Activated naive CD4-positive, alpha-beta T cell treated with anti-CD3 and anti-CD28 coated beads, Interleukin-2, amount 50 U/mL, for 24 hours (primary cell): ENCODE results near the gene EML3.
A peak's percentile ranks its signal among the peaks of the same experiment; 100 is the strongest.

ENCODE experiments used
- H3K27ac Mint-ChIP-seq: one replicate; pipeline ENCODE4 v1.8.0; 2021; ENCODE audit warnings: mild to moderate bottlenecking, mixed read lengths
- H3K27me3 Mint-ChIP-seq: one replicate; pipeline ENCODE4 v1.8.0; 2021; ENCODE audit warnings: mixed read lengths
- H3K36me3 Mint-ChIP-seq: one replicate; pipeline ENCODE4 v1.8.0; 2021; ENCODE audit warnings: mixed read lengths
- H3K4me1 Mint-ChIP-seq: one replicate; pipeline ENCODE4 v1.8.0; 2021; ENCODE audit warnings: mixed read lengths
- H3K4me3 Mint-ChIP-seq: one replicate; pipeline ENCODE4 v1.8.0; 2021; ENCODE audit warnings: mild to moderate bottlenecking, mixed read lengths
- H3K9me3 Mint-ChIP-seq: one replicate; pipeline ENCODE4 v1.8.0; 2021; ENCODE audit warnings: mixed read lengths

Gene EML3

GRCh38 chr11:62605902-62606301 is 6.7 kb downstream of the EML3 start:
- H3K36me3 Mint-ChIP-seq: peaks cover 11% of the 10 kb centered on the region

GRCh38 chr11:62605467-62605866 is 7.1 kb downstream of the EML3 start:
- Mint-ChIP-seq H3K27ac (no peak overlapping the region), H3K27me3 (no peaks in the 10 kb centered on the region), H3K36me3 (peaks cover 12% of the 10 kb centered on the region)

More at GRCh38 chr11:62605902-62606301, 6.7 kb downstream of the EML3 start:
- Mint-ChIP-seq H3K4me3 (no peak overlapping the region), H3K27ac (no peak overlapping the region), H3K27me3 (no peaks in the 10 kb centered on the region), H3K9me3 (no peaks in the 10 kb centered on the region), H3K4me1 (peaks cover 55% of the 10 kb centered on the region)

GRCh38 chr11:62604460-62605120 is 8.0 kb downstream of the EML3 start:
- no peaks in the 10 kb centered on the region for H3K9me3 Mint-ChIP-seq
- peaks cover 50% of the 10 kb centered on the region for H3K4me1 Mint-ChIP-seq
- no peak overlapping the region for H3K27ac Mint-ChIP-seq
- H3K27me3 Mint-ChIP-seq: no peaks in the 10 kb centered on the region
- H3K4me3 Mint-ChIP-seq: no peak overlapping the region
- H3K36me3 Mint-ChIP-seq: peaks cover 19% of the 10 kb centered on the region

More at GRCh38 chr11:62605467-62605866, 7.1 kb downstream of the EML3 start:
- Mint-ChIP-seq H3K9me3 (no peaks in the 10 kb centered on the region), H3K4me1 (peaks cover 51% of the 10 kb centered on the region), H3K4me3 (no peak overlapping the region)

- Mint-ChIP-seq H3K9me3 (no peaks in the 10 kb centered on the region), H3K4me3 (peak overlapping the region; percentile 73), H3K4me1 (peaks cover 50% of the 10 kb centered on the region), H3K36me3 (peaks cover 23% of the 10 kb centered on the region), H3K27me3 (no peaks in the 10 kb centered on the region), H3K27ac (peak overlapping the region; percentile 73)
These were observed 8.7 kb downstream of the EML3 start for GRCh38 chr11:62603776-62604299.

- peaks cover 52% of the 10 kb centered on the region for H3K4me1 Mint-ChIP-seq
- peak overlapping the region; percentile 73 for H3K27ac Mint-ChIP-seq
- H3K9me3 Mint-ChIP-seq: no peaks in the 10 kb centered on the region
- H3K4me3 Mint-ChIP-seq: peak overlapping the region; percentile 73
- peaks cover 29% of the 10 kb centered on the region for H3K36me3 Mint-ChIP-seq
- H3K27me3 Mint-ChIP-seq: no peaks in the 10 kb centered on the region
These were observed 9.5 kb downstream of the EML3 start for GRCh38 chr11:62603072-62603408.

- H3K27ac Mint-ChIP-seq: peak overlapping the region; percentile 83
- no peaks in the 10 kb centered on the region for H3K9me3 Mint-ChIP-seq
- H3K27me3 Mint-ChIP-seq: no peaks in the 10 kb centered on the region
- H3K36me3 Mint-ChIP-seq: peaks cover 32% of the 10 kb centered on the region
- H3K4me3 Mint-ChIP-seq: peak overlapping the region; percentile 98
- peaks cover 52% of the 10 kb centered on the region for H3K4me1 Mint-ChIP-seq
These were observed 10.2 kb downstream of the EML3 start for GRCh38 chr11:62602141-62603071.

GRCh38 chr11:62601372-62602140 is 11.0 kb downstream of the EML3 start, which contains the start of gene MTA2:
Gene MTA2 (minus strand): TSS chr11:62601865. CDS start chr11:62601450, 415 bp downstream.
- H3K27me3 Mint-ChIP-seq: no peaks in the 10 kb centered on the region
- peaks cover 35% of the 10 kb centered on the region for H3K36me3 Mint-ChIP-seq
- H3K4me3 Mint-ChIP-seq: peak within 1 kb of the TSS; percentile 98
- peak within 1 kb of the TSS; percentile 83 for H3K27ac Mint-ChIP-seq
- H3K9me3 Mint-ChIP-seq: no peaks in the 10 kb centered on the region
- H3K4me1 Mint-ChIP-seq: peaks cover 53% of the 10 kb centered on the region

- Mint-ChIP-seq H3K27me3 (no peaks in the 10 kb centered on the region), H3K4me1 (peaks cover 53% of the 10 kb centered on the region)
These were observed 11.5 kb downstream of the EML3 start for GRCh38 chr11:62601122-62601371.

GRCh38 chr11:62600367-62601121 is 12.0 kb downstream of the EML3 start:
- Mint-ChIP-seq H3K9me3 (no peaks in the 10 kb centered on the region), H3K4me3 (peak overlapping the region; percentile 98), H3K4me1 (peaks cover 53% of the 10 kb centered on the region), H3K36me3 (peaks cover 36% of the 10 kb centered on the region), H3K27me3 (no peaks in the 10 kb centered on the region), H3K27ac (peak overlapping the region; percentile 83)

More at GRCh38 chr11:62601122-62601371, 11.5 kb downstream of the EML3 start:
- H3K27ac Mint-ChIP-seq: peak overlapping the region; percentile 83
- H3K9me3 Mint-ChIP-seq: no peaks in the 10 kb centered on the region
- peaks cover 35% of the 10 kb centered on the region for H3K36me3 Mint-ChIP-seq
- peak overlapping the region; percentile 98 for H3K4me3 Mint-ChIP-seq

GRCh38 chr11:62599901-62600300 is 12.7 kb downstream of the EML3 start:
- Mint-ChIP-seq H3K4me3 (peak overlapping the region; percentile 98), H3K9me3 (no peaks in the 10 kb centered on the region), H3K4me1 (peaks cover 50% of the 10 kb centered on the region), H3K27me3 (no peaks in the 10 kb centered on the region), H3K36me3 (peaks cover 37% of the 10 kb centered on the region), H3K27ac (peak overlapping the region; percentile 83)

- peak overlapping the region; percentile 98 for H3K4me3 Mint-ChIP-seq
- no peaks in the 10 kb centered on the region for H3K9me3 Mint-ChIP-seq
- peak overlapping the region; percentile 95 for H3K27ac Mint-ChIP-seq
- H3K36me3 Mint-ChIP-seq: peaks cover 39% of the 10 kb centered on the region
- no peaks in the 10 kb centered on the region for H3K27me3 Mint-ChIP-seq
- peaks cover 54% of the 10 kb centered on the region for H3K4me1 Mint-ChIP-seq
These were observed 13.4 kb downstream of the EML3 start for GRCh38 chr11:62599069-62599696.

GRCh38 chr11:62595124-62595523 is 17.5 kb downstream of the EML3 start:
- Mint-ChIP-seq H3K4me3 (no peak overlapping the region), H3K27ac (peak overlapping the region; percentile 48), H3K9me3 (no peaks in the 10 kb centered on the region), H3K4me1 (peaks cover 63% of the 10 kb centered on the region), H3K36me3 (peaks cover 33% of the 10 kb centered on the region), H3K27me3 (no peaks in the 10 kb centered on the region)

- Mint-ChIP-seq H3K4me1 (peaks cover 64% of the 10 kb centered on the region), H3K36me3 (peaks cover 19% of the 10 kb centered on the region), H3K4me3 (peak overlapping the region; percentile 76), H3K27me3 (no peaks in the 10 kb centered on the region), H3K9me3 (no peaks in the 10 kb centered on the region), H3K27ac (peak overlapping the region; percentile 97)
These were observed 19.0 kb downstream of the EML3 start for GRCh38 chr11:62593434-62594044.

GRCh38 chr11:62592989-62593421 is 19.6 kb downstream of the EML3 start:
- peaks cover 61% of the 10 kb centered on the region for H3K4me1 Mint-ChIP-seq
- H3K27ac Mint-ChIP-seq: peak overlapping the region; percentile 4
- H3K9me3 Mint-ChIP-seq: no peaks in the 10 kb centered on the region
- peak overlapping the region; percentile 57 for H3K4me3 Mint-ChIP-seq
- H3K27me3 Mint-ChIP-seq: no peaks in the 10 kb centered on the region
- H3K36me3 Mint-ChIP-seq: peaks cover 16% of the 10 kb centered on the region
